HG03097 (cell line): ENCODE measurements around the gene ARIH2.
"Not testable (repeated sequence)": the region's sequence is repeated elsewhere in the genome, so short reads cannot be mapped to it uniquely, and the experiment has no call there.

Experiments
- ATAC-seq: cut with Tn5 transposase; IDR thresholded peaks from one replicate; pipeline ENCODE4 v1.9.1; 2021; ENCODE audit not compliant: unreplicated experiment, low FRiP score

ARIH2 gene

DNA sequence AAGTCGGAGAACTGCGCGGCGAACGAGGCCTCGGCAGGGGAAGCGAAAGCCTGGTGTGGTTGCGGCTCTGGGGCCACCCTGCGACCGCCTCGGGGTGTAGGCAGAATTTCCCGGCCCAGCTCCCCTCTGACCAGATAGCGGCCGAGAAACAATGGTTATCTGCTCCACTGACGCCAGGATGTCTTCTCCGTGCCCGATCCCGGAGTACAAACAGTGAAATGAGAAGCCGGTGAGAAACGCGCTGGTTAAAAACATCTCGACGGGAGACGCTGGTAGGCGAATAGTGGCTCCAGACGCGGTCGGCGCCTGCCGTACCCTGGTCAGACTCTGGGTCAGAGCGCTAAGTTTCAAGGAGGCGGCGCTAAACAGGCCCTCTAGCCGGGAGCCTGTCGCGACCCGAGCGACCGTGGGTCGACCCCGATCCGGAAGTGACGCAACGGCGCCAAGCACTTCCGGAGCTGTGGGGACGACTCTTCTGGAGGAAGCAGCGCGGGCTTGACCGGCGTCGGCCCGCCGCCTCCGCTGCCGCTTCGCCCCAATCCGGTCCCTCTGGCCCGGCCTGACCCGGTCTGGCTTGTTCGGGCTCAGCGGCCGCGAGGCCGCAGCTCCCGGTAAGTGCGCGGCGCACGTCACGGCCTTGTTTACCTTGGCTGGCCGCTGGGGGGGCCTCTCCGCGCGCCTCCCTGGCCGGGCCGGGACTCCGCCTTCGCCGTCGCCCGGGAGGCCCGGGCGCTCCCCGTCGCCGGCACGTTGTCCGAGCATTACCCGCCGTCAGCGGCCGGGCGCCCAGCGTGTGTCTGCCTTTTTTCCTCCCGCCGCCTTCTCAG is at the start of gene ARIH2:
ARIH2 (plus strand) TSS at position 455 of the 827 bp plus-strand sequence. CDS start 8,717 bp downstream, outside the sequence.
- ATAC-seq = peak; percentile 76

DNA sequence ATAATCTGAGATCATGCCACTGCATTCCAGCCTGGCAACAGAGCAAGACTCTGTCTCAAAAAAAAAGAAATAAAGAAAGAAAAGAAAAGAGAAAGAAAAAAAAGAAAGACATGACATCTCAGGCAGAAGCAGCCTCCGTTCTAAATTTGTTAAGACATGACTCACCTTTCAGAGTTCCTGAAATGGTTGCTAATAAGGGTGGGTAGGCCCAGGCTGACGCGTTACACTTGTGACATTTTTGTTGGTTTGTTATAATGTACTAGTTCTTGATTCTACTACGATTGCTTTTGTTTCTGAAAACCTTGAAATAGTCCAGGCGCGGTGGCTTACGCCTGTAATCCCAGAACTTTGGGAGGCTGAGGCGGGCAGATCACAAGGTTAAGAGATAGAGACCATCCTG is 41.0 kb upstream of the ARIH2 start:
- no peak for ATAC-seq

DNA sequence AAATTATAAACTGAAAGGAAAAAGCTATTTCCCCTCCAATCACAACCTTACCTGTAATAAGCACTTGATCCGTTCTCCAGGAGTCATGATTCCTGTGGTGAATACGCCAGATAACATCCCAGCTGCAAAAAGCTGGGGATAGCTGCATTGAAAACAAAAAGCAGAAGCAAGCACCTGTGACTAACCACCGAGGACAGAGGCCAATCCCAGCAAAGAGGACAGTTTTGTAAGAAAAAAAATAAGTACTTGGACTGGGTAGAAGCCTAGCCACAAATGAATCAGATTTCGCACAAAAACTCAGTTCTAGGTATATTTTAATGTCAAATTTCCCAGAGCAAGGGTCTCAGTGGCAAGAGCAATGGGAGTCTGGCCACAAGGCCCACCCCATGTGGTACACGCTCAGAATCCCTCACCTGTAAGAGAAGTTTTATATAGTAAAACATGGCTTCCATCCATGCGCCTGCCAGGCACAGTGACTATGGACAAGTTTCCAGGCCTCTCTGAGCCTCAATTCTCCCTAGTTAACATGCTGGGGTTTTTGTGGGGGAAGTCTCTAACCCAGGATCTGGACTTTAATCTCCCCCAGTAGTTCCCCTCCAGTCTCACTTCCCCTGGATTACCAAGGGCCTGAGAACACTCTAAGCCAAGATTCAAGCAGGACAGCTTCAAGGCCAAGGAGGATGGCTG is 39.2 kb upstream of the ARIH2 start:
- no peak for ATAC-seq

- ATAC-seq = no peak
Measured at GRCh38 chr3:48879994-48880377, 38.7 kb upstream of the ARIH2 start.

DNA sequence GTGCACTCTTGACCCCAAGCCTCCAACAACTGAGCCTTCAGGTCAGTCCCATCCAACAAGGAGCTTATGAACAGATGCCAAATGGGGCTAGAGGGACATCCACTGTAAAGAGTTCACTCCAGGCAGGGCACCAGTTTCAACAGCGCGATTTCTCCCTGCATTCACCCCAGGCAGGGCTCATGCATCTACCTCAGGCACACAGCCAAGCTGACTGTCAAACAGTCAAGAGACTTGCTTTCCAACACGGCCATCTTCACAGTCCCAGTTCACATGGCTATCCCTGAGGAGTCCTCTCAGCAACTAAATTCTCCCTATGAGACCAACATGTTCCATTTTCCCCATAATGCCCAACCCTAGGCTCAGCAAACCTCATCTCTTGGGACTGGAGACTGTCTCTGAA is 37.6 kb upstream of the ARIH2 start:
- ATAC-seq = no peak

DNA sequence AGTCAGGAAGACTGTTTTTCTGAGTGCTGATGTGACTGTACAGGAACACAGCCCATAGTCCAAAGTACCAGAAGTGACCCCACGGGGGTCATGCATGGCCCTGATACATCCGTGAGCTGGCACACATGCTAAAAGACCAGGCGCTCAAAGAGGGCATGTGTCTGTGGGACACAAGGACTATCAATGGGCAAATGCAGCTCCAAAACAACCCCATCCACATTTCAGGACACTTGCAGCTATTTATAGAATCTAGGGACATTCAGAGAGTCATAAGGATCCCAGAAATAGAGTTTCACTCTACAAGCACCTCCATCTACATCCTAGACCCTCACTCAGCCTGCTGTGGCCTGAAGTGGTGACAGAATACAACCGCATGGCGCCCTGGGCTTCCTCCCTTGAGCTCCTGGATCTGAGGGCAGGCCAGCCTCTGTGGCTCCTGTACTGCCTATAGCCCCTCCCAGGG is 37.0 kb upstream of the ARIH2 start:
- no peak for ATAC-seq

DNA sequence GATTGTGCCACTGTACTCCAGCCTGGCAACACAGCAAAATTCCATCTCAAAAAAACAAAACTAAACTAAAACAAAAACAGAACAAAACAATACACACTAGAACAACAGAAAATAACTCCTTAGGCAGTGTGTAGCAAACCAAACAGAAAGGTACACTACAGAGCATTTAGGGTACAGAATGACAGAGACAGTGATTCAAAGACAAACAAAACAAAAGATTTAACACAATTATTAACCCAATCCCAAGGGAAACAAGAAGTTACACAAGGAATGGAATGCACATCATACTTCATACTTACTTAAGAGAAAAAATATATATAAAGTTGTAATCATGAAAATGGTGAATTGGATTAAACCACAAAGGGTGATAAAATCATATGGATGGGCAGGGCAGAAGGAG is 32.9 kb upstream of the ARIH2 start:
- no peak for ATAC-seq

GRCh38 chr3:48891606-48892005 is 27.0 kb upstream of the ARIH2 start:
- no peak for ATAC-seq

DNA sequence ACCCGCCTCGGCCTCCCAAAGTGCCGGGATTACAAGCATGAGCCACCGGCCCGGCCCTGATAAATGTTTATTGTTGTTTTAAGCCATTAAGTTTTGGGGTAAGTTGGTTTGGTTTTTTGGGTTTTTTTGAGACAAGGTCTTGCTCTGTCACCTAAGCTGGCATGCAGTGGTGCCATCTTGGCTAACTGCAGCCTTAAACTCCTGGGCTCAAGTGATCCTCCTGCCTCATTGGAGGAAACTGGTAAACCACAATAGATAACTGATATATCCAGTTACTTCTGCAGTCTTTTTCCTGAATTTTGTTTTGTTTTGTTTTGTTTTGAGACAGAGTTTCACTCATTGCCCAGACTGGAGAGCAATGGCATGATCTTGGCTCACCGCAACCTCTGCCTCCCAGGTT is 24.1 kb upstream of the ARIH2 start:
- ATAC-seq = no peak

DNA sequence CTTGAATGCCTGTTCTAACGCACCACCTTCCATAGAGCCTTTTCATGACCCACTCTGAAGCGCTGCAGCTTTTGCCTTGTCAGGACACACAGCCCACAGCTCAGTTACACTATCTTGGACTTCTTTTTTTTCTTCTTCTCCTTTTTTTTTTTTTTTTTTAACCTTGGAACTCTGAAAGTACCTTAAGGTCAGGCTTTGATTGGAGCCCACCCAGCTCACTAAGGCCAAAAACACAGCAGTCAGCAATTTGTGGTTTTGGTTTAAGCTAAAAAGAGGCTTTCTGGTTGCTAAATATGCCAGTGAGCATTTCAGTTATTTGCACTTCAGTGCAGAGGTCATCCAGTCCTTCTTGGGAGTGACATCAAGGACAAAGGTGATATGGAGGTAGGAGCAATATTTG is 21.7 kb upstream of the ARIH2 start:
- ATAC-seq = no peak

- no peak for ATAC-seq
Measured at GRCh38 chr3:48897460-48898376, 20.9 kb upstream of the ARIH2 start.

DNA sequence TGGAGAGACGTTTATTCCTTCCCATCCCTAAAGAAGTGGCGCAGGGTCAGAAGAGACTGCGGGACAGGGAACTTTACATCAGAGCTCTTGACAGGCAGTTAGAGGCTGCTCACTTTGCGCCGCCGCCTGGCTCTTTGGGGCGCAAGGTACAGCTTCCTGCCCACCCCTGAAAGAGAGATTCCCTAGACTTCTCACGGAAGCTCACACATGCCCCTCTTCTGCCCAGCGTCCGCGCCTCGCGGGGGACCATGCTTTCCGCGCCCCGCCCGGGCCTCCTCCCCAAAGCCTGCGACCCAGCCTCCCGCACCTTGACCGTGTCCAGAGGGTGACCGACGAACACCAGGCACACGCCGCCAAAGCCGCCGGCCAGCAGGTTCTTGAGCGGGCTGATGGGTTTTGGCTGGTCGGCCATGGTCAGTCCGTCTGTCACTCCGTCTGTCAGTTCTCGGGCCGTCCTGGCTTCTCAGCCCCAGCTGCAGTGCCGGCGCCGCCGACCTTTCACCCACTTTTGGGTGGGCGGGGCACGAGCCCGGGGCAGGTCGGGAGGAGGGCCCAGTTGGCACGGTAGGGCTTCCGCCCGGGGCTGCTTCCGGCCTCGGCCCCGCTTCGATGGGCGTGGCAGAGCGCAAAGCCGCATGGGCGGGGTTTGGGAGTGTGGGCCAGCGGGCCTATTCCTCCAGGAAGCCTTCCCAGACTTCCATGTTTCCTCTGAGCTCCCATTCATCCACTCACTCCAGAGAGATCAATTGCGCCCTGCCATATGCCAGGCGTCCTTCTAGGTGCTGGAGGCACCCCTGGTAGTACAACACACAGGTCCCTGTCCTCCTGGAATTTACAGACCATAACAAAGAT is 20.0 kb upstream of the ARIH2 start, which contains the start of gene SLC25A20:
SLC25A20 (minus strand) TSS at position 500 of the 852 bp plus-strand sequence; CDS start at position 412, 88 bp downstream.
- peak; percentile 92 for ATAC-seq

DNA sequence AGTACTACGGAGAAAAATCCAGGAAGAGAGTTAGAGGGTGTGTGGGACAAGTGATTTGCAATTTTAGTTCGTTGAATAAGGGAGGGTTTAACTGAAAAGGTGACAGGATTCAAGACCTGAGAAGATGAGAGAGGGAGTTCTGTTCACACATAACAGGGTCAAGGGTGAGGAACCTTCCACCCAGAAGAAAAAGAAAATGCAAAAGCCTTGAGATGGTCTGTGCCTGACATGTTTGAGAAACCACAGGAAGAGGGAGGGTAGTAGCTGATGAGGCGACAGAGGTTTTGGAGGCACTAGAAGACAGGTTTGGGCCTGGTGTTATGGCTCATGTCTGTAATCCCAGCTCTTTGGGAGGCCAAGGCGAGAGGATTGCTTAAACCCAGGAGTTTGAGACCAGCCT is 19.4 kb upstream of the ARIH2 start:
- ATAC-seq = no peak

GRCh38 chr3:48907026-48907425 is 11.6 kb upstream of the ARIH2 start:
- ATAC-seq = not testable (repeated sequence)

DNA sequence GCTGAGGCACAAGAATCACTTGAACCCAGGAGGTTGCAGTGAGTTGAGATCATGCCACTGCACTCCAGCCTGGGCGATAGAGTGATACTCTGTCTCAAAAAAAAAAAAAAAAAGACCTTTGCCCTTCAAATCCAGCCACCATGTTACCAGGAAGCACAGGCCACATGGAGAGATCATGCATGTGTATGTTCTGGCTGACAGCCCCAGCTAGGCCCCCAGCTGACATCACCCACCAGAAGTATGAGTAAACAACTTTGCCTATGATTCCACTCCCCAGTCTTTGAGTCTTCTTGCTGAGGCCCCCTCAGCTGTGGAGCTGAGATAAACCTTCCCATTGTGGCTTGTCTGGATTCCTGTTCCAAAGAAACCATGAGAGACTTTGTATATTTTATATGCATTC is 3.3 kb upstream of the ARIH2 start:
- ATAC-seq = no peak

- peak; percentile 19 for ATAC-seq
Measured at GRCh38 chr3:48919215-48920138, 835 bp downstream of the ARIH2 start.

GRCh38 chr3:48926425-48927392 is 8.1 kb downstream of the ARIH2 start:
- ATAC-seq = no peak

DNA sequence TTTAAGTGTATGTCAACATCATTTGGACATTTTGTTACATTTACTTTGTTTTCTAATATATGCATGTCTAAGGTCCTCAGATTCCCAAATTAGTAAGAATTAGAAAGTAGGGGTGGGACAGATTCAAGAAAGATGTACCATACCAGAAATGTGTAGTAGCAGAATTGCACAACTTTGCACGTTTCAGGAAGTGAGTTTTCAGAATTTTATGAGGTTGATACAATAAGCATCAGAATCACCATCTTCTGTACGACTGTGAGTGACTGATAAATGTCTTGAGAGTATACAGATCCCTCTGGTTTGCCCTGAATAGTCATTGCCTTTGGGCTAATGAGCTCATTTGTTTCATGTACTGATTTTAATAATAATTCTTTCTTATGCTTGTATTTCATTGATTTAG is 9.3 kb downstream of the ARIH2 start:
- no peak for ATAC-seq
